HepG2 (cell line): Measurements from ENCODE around the gene SNAPIN. TPM values are rescaled to one million over a fixed set of nuclear protein-coding genes. Genes with fewer than 3 reads are reported as not detected.
A peak's percentile ranks its signal among the peaks of the same experiment; 100 is the strongest.

Source experiments
- AKNA ChIP-seq: sonication (generic); formaldehyde crosslinking; IDR thresholded peaks from 2 replicates; pipeline ENCODE4 v1.4.0; 2020; ENCODE audit warnings: missing genetic modification reagents, borderline replicate concordance
- TBX2 ChIP-seq: sonication (generic); formaldehyde crosslinking; IDR thresholded peaks from 2 replicates; pipeline ENCODE4 v1.5.0; 2020; ENCODE audit warnings: missing genetic modification reagents, mild to moderate bottlenecking, borderline replicate concordance
- ZNF263 ChIP-seq: sonication (generic); formaldehyde crosslinking; IDR thresholded peaks from 2 replicates; pipeline ENCODE4 v1.4.0; 2020; ENCODE audit warnings: missing genetic modification reagents
- ZNF496 ChIP-seq: sonication (generic); formaldehyde crosslinking; IDR thresholded peaks from 2 replicates; pipeline ENCODE4 v1.8.1; 2023; ENCODE audit warnings: mild to moderate bottlenecking, moderate library complexity, missing genetic modification reagents; ENCODE audit not compliant: insufficient replicate concordance
- ZNF570 ChIP-seq: sonication (generic); formaldehyde crosslinking; IDR thresholded peaks from 2 replicates; pipeline ENCODE4 v1.4.0; 2020; ENCODE audit warnings: mild to moderate bottlenecking, missing genetic modification reagents, borderline replicate concordance
- ZNF687 ChIP-seq: sonication (generic); formaldehyde crosslinking; IDR thresholded peaks from 2 replicates; pipeline ENCODE4 v1.5.1; 2020; ENCODE audit warnings: mild to moderate bottlenecking, missing genetic modification reagents, moderate library complexity
- polyA plus RNA-seq, 8 experiments: library from polyadenylated mRNA; depleted of rRNA in 3 of 8; stranded (reverse) in 7 of 8; unstranded in 1 of 8; fragments of >200 nt; fragmentation: Illumina TruSeq in 4 of 8; extraction: Trizol in 4 of 8; gene quantifications; 2 replicates each; pipeline versions ENCODE4 v1.2.1 to v1.2.3, GENCODE V29; 2011 to 2016; ENCODE audit warnings: low read depth in 4 of 8, missing spikeins in 1 of 8, mixed read lengths in 1 of 8; ENCODE audit not compliant: insufficient read depth in 1 of 8
- total RNA-seq, 5 experiments: library from RNA; depleted of rRNA; stranded (reverse); fragments of >200 nt; fragmentation: Illumina TruSeq; extraction: Trizol; gene quantifications; 2 replicates each; pipeline ENCODE4 v1.2.3, GENCODE V29; 2016; ENCODE audit warnings: low read depth in 1 of 5
- TF ChIP-seq, protein P1 (sequence below): IDR thresholded peaks from 2 replicates; pipeline ENCODE4 v1.6.1; 2012; ENCODE audit warnings: inconsistent platforms
- TF ChIP-seq, protein P2 (sequence below): sonication (generic); formaldehyde crosslinking; IDR thresholded peaks from 2 replicates; pipeline ENCODE4 v1.4.0; 2020; ENCODE audit warnings: missing genetic modification reagents, mild to moderate bottlenecking, borderline replicate concordance

Gene SNAPIN
- total and polyA plus RNA-seq, 2 of the 13 experiments (the other 11 are each of a cell fraction or from before 2014, with no cell fraction given) = 23.9 to 25.7 TPM

DNA sequence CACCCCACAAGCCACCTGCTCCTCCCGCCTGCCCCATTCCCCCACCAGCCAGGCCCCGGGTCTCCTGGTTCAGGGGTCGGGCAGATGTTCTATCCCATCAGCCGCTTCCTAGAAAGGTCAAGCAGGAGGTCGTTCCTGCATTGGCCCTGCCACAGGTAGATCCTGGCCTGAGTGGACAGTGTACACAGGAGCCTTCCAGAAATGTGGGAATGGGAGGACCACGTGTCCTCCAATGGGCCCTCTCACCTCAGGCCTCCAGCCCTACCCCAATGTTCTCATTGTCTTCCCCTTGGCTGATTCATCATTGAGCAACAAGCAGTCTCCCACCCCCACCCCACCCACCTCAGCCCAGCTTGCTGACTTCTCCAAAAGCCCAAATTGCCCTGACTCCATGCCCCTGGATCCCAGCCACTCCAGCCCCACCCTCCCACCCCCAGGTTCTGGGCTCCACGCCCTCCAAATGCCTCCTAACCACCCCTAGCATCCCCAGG lies 47.6 kb upstream of the SNAPIN start (continued):
- TF ChIP-seq AKNA (CRISPR knock-in tag) = no peak
- TF ChIP-seq, protein P1, sequence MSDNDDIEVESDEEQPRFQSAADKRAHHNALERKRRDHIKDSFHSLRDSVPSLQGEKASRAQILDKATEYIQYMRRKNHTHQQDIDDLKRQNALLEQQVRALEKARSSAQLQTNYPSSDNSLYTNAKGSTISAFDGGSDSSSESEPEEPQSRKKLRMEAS = peak; percentile 30; the same call in 1 of the 2 replicates
- no peak for TF ChIP-seq ZNF570 (CRISPR knock-in tag)
- 0 out of 2 replicates have a peak, but pooled peaks have one; percentile 26 for TF ChIP-seq ZNF263 (CRISPR knock-in tag)
- no peak for TF ChIP-seq ZNF496 (CRISPR knock-in tag)
- no peak for TF ChIP-seq TBX2
- TF ChIP-seq ZNF687 (CRISPR knock-in tag) = peak; percentile 44
- TF ChIP-seq, protein P2, sequence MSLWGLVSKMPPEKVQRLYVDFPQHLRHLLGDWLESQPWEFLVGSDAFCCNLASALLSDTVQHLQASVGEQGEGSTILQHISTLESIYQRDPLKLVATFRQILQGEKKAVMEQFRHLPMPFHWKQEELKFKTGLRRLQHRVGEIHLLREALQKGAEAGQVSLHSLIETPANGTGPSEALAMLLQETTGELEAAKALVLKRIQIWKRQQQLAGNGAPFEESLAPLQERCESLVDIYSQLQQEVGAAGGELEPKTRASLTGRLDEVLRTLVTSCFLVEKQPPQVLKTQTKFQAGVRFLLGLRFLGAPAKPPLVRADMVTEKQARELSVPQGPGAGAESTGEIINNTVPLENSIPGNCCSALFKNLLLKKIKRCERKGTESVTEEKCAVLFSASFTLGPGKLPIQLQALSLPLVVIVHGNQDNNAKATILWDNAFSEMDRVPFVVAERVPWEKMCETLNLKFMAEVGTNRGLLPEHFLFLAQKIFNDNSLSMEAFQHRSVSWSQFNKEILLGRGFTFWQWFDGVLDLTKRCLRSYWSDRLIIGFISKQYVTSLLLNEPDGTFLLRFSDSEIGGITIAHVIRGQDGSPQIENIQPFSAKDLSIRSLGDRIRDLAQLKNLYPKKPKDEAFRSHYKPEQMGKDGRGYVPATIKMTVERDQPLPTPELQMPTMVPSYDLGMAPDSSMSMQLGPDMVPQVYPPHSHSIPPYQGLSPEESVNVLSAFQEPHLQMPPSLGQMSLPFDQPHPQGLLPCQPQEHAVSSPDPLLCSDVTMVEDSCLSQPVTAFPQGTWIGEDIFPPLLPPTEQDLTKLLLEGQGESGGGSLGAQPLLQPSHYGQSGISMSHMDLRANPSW (CRISPR knock-in tag) = no peak
- TF ChIP-seq, all 625 proteins: peak for 8
